Astrocyte of the hippocampus (primary cell): ENCODE data around the gene EEFSEC.
A peak's percentile ranks its signal among the peaks of the same experiment; 100 is the strongest.

Experiments used
- DNase-seq: peaks from one replicate; pipeline ENCODE4 v3.0.0; 2011; ENCODE audit warnings: low read depth, low spot score

The EEFSEC gene

DNA sequence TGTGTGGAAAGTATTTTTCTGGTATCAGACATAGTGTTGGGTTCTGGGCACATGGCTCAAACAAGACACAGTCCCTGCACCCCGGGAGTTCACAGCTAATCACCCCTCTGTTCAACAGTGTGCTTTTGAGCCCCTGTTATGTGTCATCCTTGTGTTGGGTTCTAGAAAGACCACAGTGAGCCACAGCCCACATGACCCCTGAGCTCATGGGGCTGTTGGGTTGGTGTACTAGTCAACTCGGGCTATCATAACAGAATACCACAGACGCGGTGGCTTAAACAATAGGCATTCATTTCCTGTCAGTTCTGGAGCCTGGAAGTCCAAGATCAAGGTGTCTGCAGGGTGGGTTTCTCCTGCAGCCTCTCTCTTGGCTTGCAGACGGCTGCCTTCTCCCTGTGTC, 213.4 kb downstream of the EEFSEC start:
- no peak for DNase-seq

DNA sequence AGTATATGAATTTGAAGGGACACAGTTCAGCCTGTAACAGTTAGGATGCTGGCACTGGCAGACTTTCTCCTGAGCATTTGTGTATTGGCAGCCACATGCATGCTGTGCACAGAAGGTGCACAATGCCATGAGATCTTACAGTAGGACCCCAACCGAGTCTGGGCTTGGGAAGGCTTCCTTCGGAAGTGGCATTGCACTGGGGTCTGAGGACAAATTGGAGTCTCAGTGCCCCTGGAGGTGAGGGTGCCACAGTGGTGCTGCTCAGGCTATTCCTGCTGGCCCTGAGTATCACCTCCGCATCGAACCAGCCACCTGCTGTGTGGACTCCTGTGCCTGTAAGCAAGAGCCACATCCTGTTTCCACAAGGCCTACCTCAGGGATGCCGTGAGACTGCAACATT, 213.9 kb downstream of the EEFSEC start:
- DNase-seq, result no peak

DNA sequence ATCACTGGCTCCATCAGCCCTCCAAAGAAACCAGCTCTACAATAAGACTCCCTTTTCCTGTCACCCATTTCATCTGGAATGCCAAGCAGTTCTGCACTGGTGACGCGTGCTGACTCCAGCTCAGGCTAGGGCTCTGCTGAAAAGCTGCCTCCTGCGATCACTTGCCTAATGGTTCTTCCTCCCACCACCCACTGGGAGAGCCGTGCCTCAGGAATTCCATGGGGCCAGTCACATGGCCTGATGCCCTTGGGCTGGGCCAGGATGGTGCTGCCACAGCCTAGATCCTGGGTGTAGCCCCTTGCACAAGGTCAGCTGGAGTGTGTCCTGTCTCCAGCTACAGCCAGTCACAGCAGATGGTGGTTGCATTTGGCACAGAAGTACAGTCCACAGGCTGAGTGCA, 214.5 kb downstream of the EEFSEC start:
- DNase-seq, result peak; percentile 26

DNA sequence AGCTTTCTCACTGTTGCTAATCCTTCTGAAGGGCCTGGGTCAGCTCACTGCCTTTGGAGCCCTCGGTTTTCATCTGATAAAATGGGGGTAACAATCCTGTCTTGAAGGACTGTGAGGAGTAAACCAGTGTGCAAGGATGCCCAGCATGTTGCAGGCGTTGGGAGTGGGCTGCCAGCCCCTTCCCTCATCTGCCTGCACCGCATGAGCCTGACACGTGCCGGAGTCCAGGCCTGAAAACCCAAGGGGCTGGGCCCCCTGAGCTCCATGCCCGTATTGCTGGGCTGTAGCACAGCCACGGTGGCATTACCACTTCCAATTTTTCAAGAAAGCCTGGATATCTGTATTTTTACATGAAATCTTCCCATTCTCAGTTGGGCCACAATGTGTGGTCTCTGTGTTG, 215.3 kb downstream of the EEFSEC start:
- DNase-seq, result no peak

DNA sequence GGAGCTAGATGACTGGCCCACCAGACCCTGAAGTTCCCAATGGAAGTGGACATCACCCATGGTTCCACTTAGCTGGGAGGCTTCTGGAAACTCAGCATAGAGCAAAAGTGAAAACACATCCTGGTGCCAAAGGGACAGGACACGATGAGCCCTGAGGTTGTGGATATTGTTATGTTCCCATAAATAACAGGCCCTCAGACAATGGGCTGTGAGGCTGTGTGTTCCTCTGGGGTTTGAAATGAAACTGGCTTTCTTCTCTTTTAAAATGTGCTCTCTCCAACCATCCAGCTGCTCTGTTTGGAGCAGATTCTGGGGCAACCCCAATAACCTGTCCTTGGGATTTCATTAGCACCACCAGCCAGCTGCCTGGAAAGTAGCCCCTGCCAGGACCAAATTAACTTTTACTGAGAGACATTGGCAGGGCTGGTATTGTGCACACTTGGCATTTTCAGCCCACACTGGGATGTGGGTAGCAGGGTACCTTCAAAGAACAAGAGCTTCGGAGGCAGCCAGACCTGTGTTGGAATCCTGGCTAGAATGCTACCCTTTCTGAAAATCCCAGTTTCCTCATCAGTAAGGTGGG, 215.9 kb downstream of the EEFSEC start:
- DNase-seq, result no peak

GRCh38 chr3:128369881-128370642, 216.8 kb downstream of the EEFSEC start:
- DNase-seq, result no peak

- no peak for DNase-seq
Measured at GRCh38 chr3:128372281-128372680, 219.0 kb downstream of the EEFSEC start.

DNA sequence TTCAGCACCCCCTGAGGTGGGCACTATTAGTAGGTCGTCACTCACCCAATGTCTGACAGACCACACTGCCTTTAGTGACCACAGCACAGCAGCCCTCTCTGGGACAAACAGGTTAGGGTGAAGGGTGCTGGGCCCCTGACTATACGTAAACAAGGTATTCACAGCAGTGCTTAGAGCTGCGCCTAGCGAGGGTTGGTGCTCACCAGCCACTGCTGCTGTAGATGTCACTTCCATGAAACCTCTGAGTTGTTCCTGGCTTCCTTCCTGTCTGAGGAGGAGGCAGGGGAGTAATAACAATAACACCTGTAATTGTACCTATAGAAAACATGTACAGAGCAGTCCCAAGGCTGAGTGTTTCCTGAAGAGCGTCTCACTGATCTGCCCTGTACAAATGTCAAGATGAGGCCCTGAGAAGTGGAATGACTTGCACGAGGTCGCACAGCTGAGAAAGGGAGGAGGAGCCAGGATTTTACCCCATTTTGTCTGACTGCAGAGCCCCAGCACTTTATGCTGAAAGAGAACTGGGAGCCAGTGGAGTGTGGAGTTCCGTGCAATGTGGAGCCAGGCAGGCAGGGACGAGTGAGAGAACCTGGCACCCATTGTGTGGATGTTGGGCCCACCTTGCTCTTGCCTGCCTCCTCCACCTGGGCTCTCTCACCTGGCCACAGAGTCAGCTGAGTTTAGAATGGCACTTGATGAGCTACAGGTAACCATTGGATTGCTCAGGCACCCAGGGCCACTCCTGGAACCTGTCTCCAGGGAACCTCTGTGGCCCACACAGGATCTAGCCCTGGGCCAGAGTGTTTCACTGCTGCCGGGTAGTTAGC, 219.6 kb downstream of the EEFSEC start:
- no peak for DNase-seq

DNA sequence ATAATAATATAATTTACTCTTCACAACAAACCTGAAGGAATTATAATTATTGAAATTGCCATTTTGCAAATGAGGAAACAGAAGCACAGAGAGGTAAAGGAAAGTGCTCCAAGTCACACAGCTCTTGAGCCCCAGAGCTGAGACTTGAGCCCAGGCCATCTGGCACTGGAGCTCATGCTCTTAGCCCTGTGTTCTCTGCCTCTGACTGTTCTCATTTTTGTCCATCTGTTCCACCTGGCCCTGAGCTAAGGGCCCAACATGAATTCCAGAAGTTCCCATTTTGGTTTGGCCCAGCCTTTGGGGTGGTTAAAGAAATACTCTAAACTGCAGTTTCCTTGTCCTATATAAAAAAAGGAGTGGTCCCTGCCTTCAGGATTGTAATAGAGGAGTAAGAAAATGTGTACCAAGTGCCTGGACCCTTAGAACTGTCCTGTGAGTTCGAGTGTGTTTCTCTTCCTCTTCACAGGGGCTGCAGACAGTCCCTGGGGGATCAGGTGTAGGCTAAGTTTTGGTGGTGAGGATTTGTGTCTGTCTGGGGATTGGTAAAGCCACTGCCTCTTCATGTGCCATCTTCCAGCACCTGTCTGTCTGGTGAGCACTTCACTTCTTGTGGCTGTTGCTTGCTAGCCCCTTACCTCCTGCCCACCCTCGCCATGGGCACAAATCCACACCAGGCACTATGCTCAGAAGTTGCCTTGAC, 221.6 kb downstream of the EEFSEC start:
- no peak for DNase-seq

- DNase-seq, result no peak
Measured at GRCh38 chr3:128376516-128376915, 223.2 kb downstream of the EEFSEC start.

DNA sequence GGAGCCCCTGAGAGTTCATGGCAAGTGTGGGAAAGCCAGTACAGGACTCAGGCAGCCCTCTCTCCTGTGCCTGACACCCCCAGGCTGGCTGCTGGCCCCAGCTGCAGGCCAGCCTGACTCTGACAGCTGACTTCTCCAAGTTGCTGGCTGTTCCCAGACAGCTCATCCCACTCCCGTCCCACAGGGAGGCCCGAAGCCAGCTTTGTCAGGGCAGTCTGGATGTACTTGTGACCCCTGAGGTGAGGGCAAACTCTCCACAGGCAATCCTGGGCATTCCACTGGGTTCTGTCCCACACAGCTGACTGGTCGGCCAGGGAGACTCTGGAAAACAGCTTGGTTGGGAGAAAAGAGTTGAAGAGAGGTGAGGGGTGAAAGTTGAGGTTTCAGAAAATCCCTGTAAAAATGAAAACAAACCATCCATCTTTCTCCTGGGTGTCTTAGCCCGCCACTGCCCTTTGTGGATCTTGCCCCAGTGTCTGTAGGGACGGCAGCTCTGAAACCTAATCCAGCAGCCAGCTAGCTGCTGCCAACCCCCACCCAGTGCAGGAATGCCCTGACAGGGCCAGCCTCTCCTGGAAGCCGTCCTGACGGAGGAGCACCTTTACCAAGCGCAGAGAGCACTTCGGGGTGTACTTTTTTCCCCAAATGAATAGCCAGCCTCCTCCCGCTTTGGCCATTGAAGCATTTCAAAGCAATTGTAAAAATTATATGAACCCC, 225.5 kb downstream of the EEFSEC start:
- DNase-seq, result peak; percentile 68

GRCh38 chr3:128379367-128380160, 226.3 kb downstream of the EEFSEC start:
- no peak for DNase-seq

GRCh38 chr3:128380295-128380694, 227.0 kb downstream of the EEFSEC start:
- no peak for DNase-seq

DNA sequence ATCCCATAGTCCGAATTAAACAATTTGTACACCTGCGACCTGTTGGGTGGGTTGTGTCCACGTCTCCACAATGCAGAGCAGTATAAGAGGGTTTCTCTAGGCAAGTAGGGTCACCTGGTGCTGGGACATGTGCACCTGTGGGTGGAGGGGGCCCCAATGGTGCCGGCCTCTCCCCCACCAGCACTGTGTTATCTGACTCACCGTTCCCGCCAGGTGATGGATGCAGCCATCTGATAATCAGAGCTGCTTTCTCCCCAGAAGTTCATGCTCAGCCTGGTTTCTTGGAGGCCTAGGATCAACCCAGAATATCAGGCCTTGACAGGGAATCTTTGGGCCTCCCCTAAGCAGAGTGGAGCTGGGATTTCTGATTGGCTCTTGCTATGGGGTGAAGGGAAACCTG, 227.4 kb downstream of the EEFSEC start:
- no peak for DNase-seq

- no peak for DNase-seq
Measured at GRCh38 chr3:128381609-128382008, 228.3 kb downstream of the EEFSEC start.

DNA sequence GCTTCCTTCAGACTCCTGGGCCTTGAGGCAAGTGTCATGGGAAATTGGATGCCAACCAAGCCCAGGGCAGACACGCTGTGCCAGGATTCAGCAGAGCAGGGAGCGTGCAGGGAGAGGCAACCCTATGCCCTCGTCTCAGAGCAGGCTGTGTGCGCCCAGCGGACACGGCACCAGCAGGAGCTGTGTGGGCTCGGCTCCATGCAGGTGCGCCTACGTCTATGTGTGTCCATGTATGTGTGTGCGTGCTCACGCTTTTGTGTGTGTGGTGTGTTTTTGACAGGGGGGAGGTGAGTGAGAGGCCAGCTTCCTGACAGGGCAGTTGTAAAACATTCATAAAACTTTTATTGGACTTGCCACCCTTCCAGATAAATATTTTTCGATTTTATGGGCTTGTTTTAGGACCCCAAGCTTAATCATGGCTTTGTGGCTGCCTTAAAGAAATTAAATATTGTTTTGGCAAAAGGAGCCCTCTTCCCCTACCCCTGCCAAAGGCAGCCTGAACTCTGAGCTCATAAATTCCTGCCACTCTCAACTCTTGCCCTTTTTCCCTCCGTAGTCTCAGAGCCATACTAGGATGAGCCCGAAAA, 229.0 kb downstream of the EEFSEC start:
- DNase-seq, result peak; percentile 34

GRCh38 chr3:128383316-128384235, 230.3 kb downstream of the EEFSEC start:
- peak; percentile 91 for DNase-seq

DNA sequence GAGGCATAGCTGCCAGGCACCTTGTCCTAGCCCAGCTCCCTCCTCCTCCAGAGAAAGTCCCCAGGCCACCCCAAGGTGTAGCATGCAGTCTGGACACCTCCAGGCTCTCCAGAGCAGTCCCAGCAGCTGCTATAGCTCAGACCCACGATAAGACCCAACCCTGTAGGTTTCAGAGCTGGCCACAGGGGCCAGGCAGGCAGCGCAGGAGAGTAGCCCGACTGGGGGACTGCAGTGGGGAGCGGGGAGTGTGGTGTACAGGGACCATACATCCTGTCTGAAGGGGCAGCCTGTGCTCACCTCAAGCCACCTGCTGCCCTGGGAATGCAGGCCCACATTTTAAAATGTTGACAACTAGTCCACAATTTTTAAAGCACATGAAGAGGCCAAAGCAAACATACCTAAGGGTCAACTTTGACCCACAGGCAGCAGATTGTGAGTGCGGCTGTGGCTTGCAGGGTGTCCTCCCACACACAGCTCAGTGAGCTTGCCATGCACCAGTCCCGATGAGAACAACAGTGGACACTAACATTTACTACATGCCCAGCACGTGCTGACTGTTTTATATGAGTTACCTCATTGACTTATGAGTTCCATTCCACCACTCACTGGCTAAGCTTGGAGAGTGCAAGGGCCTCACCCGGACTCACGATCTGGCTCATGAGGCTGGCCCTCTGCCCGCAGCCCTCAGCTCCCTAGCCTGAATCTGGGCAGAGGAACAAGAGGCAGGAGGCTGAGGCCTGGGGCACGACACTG, 232.0 kb downstream of the EEFSEC start:
- peak; percentile 54 for DNase-seq
